ENCODE results near the gene XRCC5. TPM values are rescaled to one million over a fixed set of nuclear protein-coding genes. Genes with fewer than 3 reads are reported as not detected.
"Not testable (repeated sequence)": the region's sequence is repeated elsewhere in the genome, so short reads cannot be mapped to it uniquely, and the experiment has no call there.

Gene XRCC5
- polyA plus RNA-seq, 3 donors: 299 to 318 (median 316) TPM

GRCh38 chr2:216080048-216080447 lies 29.1 kb upstream of the XRCC5 start:
- DNase-seq: not testable (repeated sequence)

DNA sequence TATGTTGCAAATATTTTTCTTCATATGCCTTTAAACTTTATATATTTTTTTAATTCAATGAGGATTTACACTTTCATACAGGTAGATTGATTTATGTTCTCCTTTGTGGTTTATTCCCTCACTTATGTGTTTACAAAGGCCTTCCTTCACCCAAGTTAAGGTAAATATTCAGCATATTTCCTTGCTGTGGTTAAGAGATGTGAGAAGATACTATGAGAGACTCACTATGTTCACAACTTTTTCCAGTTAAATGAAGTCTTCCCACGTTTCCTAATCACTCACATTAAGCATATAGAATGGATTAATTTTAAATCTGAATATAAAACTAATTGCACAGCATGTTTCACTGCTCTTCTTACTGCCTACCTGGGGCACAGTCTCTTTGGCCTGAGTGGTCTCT lies 28.1 kb upstream of the XRCC5 start:
- no peak for DNase-seq

DNA sequence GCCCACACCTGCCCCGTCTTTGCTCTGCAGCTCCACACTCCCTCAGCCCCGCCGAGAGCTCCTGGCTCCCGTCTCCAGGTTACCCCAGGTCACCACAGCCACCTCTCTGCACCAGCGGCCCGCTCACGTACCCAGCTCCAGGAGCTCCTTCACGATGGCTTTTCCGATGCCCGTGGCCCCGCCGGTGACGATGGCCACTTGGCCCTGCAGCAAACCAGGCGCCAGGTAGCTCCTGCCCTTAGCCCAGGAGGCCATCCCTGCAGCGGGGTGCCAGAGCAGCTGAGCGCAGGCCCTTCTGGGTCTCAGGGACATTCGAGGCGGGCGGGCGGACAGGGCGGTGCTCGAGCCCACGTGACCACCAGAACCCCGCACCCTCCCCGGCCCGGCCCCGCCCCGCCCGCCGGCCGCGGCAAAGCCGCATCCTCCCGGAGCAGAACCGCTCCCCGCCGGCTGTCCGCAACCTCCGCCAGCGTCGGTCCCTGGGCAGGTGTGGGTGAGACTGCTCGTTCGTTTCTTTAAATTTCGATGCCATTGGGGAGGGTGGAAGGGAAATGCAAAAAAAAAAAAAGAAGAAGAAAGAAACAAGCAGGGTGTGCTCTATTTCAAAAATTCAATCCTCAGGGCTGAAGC lies 27.5 kb upstream of the XRCC5 start, which contains the start of the genes PECR and TMEM169:
Gene PECR, minus strand, starts transcription at position 323 of the 630 bp plus-strand sequence. Its CDS starts 68 bp downstream, at position 255.
Gene TMEM169, plus strand, starts transcription at position 433 of the 630 bp plus-strand sequence. CDS start 14,045 bp downstream, outside the sequence.
- DNase-seq: peak; percentile 79

- no peak for DNase-seq
Measured at GRCh38 chr2:216082117-216082711, 26.9 kb upstream of the XRCC5 start.

DNA sequence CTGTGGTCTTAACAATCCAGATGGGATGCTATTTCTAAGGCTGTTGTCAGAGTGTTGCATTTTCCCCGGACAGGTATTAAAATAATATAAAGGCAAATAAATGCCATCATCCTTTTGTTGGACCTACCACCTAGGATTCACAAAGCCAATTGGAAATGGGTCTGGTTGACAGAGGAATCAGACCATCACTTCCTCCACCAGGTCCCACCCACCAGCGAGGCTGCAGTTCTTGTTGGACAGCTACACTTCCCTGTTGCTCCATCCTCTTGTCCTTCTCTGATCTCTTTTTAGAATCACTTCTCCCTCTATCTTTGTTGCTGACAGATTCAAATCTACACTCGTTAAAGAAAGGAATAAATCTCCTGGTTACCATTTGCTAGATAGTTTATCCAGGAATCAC lies 26.3 kb upstream of the XRCC5 start:
- DNase-seq: no peak

- peak; percentile 87 for DNase-seq
Measured at GRCh38 chr2:216083464-216084281, 25.5 kb upstream of the XRCC5 start.

- DNase-seq: no peak
Measured at GRCh38 chr2:216084547-216084946, 24.6 kb upstream of the XRCC5 start.

GRCh38 chr2:216086207-216086893 lies 22.8 kb upstream of the XRCC5 start:
- no peak for DNase-seq

DNA sequence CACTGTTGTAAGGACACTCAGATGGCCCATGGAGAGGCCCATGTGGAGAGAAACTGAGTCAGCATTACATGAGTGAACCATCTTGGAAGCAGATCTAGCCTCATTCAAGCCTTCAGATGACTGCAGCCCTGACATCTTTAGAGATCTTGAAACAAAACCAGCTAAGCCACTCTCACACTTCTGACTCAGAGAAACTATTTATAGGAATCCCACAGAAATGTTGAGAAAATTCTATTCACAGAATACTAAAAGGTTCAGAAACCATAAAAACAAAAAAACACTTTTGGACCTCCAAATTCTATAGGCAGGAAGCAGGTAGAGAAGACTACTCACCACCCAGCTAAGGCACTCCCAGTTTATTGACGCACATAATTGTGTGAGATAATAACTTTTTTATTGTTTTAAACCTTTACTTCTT lies 18.8 kb upstream of the XRCC5 start:
- DNase-seq: no peak

GRCh38 chr2:216092646-216093045 lies 16.5 kb upstream of the XRCC5 start:
- no peak for DNase-seq

- DNase-seq: no peak
Measured at GRCh38 chr2:216094701-216095100, 14.4 kb upstream of the XRCC5 start.

DNA sequence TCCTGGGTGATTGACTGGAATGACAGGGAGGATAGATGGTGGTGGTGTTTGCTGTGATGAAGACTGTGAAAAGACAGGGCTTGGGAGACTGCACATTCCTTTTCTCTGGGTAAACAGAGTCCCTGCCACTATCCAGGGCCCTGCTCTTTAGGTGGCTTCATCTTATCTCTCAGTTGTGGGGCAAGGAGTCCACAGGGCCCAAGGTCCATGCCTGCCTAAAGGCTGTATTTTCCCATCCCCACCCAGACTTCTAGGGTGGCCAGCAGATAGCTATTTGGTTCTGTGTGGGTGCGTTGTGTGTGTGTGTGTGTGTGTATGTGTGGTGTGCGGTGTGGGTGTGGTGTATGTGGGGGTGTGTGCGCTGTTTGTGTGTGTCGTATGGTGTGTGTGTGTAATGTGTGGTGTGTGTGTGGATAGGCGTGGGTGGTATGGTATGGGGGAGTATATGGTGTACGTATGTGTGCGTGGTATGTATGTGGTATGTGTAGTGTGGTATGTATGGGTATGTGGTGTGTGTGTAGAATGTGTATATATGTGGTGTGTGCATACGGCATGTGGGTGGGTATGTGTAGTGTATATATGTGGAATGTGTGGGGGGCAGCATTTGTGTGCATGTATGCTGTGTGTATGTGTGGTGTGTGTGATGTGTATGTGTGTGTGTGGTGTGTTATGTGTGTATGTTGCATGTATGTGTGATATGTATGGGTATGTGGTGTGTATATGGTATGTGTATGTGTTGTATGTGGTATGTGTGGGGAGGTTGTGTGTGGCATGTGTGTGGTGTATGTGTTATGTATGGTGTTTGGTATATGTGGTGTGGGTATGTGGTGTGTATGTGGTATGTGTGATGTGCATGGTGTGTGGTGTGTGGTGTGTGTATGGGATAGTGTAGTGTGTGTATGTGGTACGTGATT lies 10.5 kb upstream of the XRCC5 start:
- DNase-seq: no peak

GRCh38 chr2:216101109-216101508 lies 8.0 kb upstream of the XRCC5 start:
- DNase-seq: no peak

DNA sequence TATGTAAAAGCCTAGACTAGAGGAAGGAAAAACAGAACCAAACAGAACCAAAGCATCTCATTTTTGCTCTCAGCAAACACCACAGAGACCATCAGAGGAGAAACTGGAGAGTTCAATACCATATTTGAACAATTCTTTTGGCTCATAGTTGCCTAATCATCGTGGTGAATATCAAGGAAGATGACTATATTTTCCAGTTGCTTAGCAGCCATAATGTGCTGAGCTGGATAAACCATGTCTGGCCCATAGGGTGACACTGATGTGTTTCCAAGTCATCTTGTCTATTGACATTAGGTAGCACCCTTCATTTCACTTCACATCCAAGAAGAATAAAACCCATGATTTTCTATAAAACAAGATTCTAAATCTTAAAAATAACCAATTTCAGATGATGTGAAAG lies 5.9 kb upstream of the XRCC5 start:
- no peak for DNase-seq

DNA sequence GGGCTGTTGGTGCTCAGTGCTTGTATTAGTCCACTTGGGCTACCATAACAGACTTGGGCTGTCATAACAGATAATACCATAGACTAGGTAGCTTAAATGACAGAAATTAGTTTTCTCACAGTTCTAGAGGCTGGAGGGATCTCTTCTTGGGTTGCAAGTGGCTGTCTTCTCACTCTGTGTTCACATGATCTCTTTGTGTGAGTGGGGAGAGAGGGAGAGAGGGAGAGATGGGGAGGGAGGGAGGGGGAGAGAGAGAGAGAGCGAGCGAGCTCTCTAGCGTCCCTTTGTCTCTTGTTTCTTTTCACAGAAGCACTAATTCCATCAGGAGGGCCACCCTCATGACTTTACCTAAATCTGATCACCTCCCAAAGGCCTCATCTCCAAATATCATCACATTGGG lies 4.5 kb upstream of the XRCC5 start:
- no peak for DNase-seq

GRCh38 chr2:216107320-216107719 lies 1.8 kb upstream of the XRCC5 start:
- no peak for DNase-seq

DNA sequence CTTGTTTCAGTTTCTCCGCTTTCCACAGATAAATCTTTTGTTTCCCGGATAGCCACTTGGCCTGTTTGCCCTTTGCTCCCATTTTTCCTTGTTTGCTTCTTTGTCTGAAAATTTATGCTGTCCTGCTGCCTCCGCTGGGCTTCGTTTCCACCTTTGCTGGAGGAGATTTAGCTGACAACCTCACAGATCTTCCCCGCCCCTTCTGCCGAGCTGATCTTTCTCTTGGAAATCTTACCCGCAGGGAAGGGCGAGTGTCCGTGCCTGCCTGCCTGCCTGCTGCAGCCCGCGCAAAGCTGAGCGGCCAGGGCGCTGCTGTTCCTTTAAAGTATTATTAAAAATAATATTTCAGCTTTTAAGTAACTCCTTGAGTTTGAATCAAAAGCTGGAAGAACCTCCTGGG lies 1.4 kb upstream of the XRCC5 start:
- no peak for DNase-seq

DNA sequence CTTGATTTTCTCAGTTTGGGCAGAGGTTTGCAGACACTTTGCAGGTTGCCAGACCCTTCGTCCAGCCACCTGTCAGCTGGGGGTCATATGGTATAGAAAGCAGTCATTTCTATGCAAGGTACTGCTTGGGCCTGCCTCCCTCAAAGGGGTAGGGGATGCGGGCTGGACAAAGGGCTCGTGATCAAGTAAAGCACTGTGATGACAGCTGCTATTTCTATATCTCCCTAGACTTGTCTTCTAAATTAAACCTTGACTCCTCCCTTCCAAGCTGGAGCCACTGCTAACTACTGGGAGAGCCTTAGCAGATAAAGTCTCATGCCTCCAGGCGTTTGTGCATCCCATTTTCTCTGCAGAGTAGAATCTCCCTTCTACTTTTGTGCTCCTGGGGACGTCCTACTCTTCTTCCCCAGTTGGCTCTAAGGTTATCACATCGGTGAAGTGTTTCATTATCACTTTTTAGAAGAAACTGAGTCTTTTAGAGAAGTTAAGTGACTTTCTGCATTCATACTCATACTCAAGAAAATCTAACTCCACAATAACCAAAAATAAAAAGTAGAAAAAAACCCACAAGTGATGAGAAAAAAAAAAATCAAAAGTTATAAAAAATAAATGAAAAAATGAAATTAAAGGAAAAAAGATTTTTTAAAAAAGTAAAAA lies 710 bp upstream of the XRCC5 start:
- no peak for DNase-seq

GRCh38 chr2:216109962-216110614 lies 940 bp downstream of the XRCC5 start:
- no peak for DNase-seq

DNA sequence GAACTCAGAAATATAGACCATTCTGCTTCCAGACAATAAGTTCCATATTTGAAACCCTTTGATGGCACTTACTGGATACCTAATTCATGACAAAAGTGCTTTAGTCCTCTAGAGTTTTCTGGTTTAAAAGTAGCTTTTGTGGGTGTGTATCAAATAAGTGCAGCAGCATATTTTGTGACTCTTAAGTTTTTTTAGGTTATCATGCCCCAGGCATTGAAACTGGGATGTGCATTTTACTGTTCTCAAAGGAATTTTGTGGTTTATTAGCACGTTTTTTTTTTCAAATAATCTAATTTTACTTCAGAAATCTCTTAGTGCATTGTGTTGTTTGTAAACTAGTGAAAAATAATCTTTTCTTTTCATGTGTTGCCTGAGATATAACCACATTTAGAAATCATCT lies 1.5 kb downstream of the XRCC5 start:
- no peak for DNase-seq
